Ramos (cell line): ENCODE data around the gene KAT8.
"Not testable (repeated sequence)": the region's sequence is repeated elsewhere in the genome, so short reads cannot be mapped to it uniquely, and the experiment has no call there.

ENCODE experiments used
- in situ Hi-C: fragments of 300-500 bp; cut with MboI; formaldehyde crosslinking; loops from one replicate; pipeline ENCODE4 v1.14.3; 2022; ENCODE audit warnings: low sequenced_read_pairs; ENCODE audit not compliant: unreplicated experiment

Gene KAT8

DNA sequence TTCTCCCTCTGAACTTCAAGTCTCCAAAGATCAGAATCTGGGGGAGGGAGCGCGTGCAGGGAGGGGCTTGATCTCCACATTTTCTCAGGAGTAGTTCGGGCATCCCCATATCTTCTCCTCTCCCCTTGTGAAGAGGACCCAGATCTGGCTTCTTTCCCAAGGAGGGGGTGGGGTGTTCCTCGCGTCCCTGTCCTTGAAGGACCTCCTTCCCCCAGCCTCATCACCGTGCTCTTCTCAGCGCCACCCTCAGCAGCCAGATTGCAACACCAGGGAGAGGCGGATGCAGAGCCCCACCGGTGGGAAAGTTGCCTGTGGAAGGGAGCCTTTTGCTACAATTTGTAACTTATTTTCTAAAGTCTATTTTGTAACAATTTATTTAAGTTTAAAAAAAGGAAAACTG is 34.4 kb upstream of the KAT8 start:
- in situ Hi-C loops: no loop called here

DNA sequence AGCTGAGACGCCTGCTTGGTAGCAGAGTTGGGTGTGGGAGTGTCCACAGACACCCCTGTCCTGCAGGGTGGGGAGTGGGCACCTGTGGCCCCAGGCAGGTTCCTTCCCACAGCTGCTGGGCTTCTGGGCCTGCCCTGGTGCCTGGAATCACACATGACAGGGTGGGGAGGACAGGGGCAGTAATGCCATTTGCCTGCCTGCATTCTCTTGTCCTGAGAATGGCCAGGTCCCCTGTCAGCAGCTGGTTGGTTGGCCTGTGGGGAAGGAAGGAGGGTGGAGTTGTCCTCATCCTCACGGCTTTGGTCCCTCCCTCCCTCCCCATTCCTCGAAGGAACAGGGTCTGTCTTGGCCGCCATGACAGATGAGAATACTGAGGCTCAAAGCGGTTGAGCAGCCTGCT is 33.9 kb upstream of the KAT8 start:
- in situ Hi-C loops: no loop called here

GRCh38 chr16:31083981-31084380 is 33.5 kb upstream of the KAT8 start:
- in situ Hi-C loops: no loop called here

DNA sequence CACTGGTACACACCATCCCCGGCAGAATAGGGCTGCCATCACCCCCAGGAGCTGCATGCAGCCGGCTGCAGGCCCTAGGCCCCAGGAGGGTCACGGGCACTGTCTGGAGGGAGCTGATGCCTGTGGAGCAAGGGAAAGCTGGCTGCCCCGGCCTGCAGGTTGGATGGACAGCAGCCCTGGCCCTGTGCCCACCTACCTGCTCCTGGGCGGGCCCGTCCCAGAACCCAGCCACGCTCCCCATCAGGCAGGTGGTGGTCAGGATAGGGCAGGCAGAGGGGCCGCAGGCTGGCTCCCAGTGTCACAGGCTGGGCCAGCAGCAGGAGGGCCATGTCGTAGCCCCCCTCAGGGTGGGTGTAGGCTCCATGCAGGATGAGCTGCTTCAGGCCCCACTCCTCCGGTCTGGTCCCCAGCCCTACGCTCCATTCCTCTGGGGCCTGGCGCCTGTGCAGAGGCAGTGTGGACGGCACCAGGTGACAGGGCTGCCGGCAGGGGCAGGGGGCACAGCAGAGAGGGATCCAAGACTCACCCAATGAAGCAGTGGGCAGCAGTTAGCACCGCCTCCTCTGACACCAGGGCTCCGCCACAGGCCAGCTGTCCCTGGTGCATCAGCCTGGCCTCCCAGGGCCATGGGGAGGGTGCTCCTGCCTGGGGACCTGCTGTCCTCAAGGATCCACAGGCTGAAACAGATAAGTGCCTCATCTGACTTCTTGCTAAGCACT is 32.7 kb upstream of the KAT8 start:
- in situ Hi-C loops: no loop called here

DNA sequence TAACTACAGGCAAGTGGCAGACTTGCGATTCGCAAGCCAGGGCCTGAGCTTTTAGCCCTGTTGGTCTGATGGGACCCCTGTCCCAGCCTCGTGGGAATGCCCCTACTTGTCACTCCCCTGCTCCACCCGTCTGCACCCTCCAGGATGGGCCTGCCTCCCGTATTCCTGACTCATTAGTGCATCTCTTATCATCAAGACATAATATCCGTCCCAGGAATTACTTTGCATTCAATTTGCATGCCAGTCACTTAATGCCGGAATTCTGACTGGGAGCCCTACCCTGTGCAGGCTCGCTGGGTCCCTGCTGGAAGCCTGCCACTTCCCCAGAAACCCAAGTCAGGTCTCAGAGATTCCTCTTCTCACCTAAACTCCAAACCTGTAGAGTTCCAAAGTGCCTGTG is 32.1 kb upstream of the KAT8 start:
- in situ Hi-C loops: no loop called here

GRCh38 chr16:31085873-31086628 is 31.4 kb upstream of the KAT8 start:
- in situ Hi-C loops: no loop called here

DNA sequence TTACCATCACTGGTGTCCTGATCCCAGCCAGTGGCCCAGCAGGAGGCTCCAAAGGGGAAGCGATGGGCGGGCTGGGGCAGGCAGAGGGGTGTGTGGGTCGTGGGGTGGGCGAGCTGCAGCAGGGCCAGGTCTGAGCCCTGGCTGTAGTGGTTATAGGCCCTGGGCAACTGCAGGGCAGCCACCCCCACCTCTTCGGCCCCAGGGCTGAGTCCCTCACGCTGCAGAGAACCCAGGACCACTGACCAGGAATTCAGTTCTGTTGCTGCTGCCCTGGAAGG is 30.9 kb upstream of the KAT8 start:
- in situ Hi-C loops: no loop called here

- in situ Hi-C loops: no loop called here
Measured at GRCh38 chr16:31087481-31087880, 30.0 kb upstream of the KAT8 start.

DNA sequence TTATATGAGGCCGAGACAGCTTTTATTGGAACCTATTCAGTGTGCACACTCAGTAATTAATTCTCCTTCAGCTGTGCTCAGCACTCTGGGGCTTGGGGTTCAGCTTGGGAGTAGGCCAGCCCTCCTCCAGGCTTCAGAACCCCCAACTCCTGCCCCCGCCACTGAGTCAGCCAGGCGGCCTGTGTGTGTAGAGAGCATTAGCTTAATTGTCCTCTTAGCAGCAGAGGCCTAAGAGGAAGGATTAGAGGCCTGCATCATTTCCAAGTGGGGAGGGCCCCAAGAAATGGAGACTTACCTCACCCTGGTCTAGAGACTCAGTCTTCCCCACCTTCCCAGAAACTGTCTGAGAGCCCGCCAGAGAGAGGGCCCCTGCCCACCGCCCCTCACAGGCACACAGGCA is 29.5 kb upstream of the KAT8 start:
- in situ Hi-C loops: no loop called here

- in situ Hi-C loops: no loop called here
Measured at GRCh38 chr16:31088459-31089183, 28.8 kb upstream of the KAT8 start, which contains the start of gene PRSS53. PRSS53 (minus strand) TSS chr16:31088943; CDS start chr16:31088809, 134 bp downstream.

- in situ Hi-C loops: no loop called here
Measured at GRCh38 chr16:31089199-31089598, 28.3 kb upstream of the KAT8 start.

GRCh38 chr16:31090540-31090939 is 26.9 kb upstream of the KAT8 start:
- in situ Hi-C loops: no loop called here

- in situ Hi-C loops: no loop called here
Measured at GRCh38 chr16:31092330-31092729, 25.1 kb upstream of the KAT8 start.

- in situ Hi-C loops: no loop called here
Measured at GRCh38 chr16:31093132-31093703, 24.2 kb upstream of the KAT8 start.

GRCh38 chr16:31094088-31094423 is 23.4 kb upstream of the KAT8 start:
- in situ Hi-C loops: no loop called here

GRCh38 chr16:31094424-31095120 is 22.9 kb upstream of the KAT8 start, which contains the start of gene VKORC1:
VKORC1 (minus strand) TSS chr16:31094797; CDS start chr16:31094729, 68 bp downstream.
- in situ Hi-C loops: no loop called here

- in situ Hi-C loops: no loop called here
Measured at GRCh38 chr16:31099860-31100638, 17.4 kb upstream of the KAT8 start.

DNA sequence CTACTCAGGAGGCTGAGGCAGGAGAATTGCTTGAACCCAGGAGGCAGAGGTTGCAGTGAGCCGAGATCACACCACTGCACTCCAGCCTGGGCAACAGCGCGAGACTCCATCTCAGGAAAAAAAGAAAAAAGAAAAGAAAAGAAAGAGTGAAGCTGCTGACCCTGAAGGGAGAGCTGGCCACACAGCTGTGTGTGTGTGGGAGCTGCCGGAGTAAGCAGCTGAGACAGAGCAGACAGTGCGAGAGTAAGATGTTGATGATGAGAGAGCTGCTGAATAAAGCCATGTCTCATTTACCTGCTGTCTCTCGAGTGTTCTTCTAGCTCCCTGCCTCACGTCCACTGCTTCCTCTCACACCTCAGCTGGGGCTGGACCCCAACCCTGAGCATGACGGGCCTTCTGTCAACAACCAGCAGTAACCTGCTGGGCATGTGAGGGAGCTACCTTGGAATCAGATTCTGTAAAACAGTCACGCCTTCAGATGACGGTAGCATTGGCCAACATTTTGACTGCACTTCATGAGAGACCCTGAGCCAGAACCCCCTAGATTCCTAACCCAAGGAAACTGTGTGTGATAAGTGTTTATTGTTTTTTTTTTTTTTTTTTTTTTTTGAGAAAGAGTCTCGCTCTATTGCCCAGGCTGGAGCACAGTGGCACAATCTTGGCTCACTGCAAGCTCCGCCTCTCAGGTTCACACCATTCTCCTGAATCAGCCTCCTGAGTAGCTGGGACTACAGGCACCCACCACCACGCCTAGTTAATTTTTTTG is 16.4 kb upstream of the KAT8 start:
- in situ Hi-C loops: not testable (repeated sequence)

- in situ Hi-C loops: no loop called here
Measured at GRCh38 chr16:31105677-31106213, 11.7 kb upstream of the KAT8 start.
